ENCODE data around the gene TNFSF8. TPM values are rescaled to one million over a fixed set of nuclear protein-coding genes. Genes with fewer than 3 reads are reported as not detected.

TNFSF8 gene
- total RNA-seq, 2 experiments from 2014 or later, result 27.7 to 50.3 TPM

DNA sequence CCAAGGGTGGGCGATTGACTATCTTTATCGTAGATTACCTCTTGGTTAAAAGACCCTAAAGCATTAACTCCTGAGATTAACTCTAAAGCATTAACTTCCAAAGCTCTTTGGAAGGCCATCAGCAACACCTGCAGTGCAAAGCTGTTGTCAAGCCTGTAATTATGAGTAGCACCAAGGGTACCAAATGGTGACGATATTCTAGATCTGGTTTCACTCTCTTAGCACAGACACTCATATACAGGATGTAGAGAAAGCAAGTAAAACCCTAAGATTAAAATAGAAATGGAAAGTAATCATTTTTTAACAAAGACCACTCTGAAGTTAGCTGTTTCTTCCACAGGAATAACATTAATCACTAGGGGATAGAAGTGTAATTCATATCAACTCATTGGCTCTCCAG is 29.9 kb upstream of the TNFSF8 start:
- Histone ChIP-seq H3K4me2 (ENCODE audit: low read length) (no peak overlapping the region), H4K20me1 (ENCODE audit: insufficient read depth, low read length) (no peaks in the 10 kb centered on the region), H3K9me2 (ENCODE audit: insufficient read depth, low read length) (no peaks in the 10 kb centered on the region), H3K4me3 (ENCODE audit: low read depth, low read length, poor library complexity, severe bottlenecking) (no peak overlapping the region), H3K27ac (ENCODE audit: low read depth, low read length, poor library complexity, severe bottlenecking) (no peak overlapping the region), H3K9me3 (ENCODE audit: low read length) (no peaks in the 10 kb centered on the region), H3K36me3 (ENCODE audit: insufficient read depth, low read length) (no peaks in the 10 kb centered on the region), H3K79me2 (ENCODE audit: insufficient read depth, low read depth, low read length) (no peaks in the 10 kb centered on the region), H3K4me1 (ENCODE audit: insufficient read depth, low read length, poor library complexity, severe bottlenecking) (peaks cover 6% of the 10 kb centered on the region), H2AFZ (ENCODE audit: low read length) (no peak overlapping the region)
- ChIA-PET POLR2A (interaction anchor here (0.6 to 1.8 kb wide), 5 partner anchors 19 to 68 kb away, joined by 3 to 5 read pairs (median 4); no protein-coding TSS in a partner anchor), CTCF (ENCODE audit: unreplicated experiment) (interaction anchor here (0.6 kb wide), 1 partner anchor 9 kb away, joined by 5 read pairs; no protein-coding TSS in a partner anchor)
- DNase-seq (ENCODE audit: low spot score), result no peak
- BruUV-seq (replicated peaks), result no TSS peak
- intact Hi-C loops (cut with micrococcal nuclease; ENCODE audit: unreplicated experiment), result no loop called here
- no peak for TF ChIP-seq EZH2phosphoT487 (IDR thresholded peaks at IDR 0.05; ENCODE audit: borderline replicate concordance, low read depth, low read length)
- TF ChIP-seq, protein P1, sequence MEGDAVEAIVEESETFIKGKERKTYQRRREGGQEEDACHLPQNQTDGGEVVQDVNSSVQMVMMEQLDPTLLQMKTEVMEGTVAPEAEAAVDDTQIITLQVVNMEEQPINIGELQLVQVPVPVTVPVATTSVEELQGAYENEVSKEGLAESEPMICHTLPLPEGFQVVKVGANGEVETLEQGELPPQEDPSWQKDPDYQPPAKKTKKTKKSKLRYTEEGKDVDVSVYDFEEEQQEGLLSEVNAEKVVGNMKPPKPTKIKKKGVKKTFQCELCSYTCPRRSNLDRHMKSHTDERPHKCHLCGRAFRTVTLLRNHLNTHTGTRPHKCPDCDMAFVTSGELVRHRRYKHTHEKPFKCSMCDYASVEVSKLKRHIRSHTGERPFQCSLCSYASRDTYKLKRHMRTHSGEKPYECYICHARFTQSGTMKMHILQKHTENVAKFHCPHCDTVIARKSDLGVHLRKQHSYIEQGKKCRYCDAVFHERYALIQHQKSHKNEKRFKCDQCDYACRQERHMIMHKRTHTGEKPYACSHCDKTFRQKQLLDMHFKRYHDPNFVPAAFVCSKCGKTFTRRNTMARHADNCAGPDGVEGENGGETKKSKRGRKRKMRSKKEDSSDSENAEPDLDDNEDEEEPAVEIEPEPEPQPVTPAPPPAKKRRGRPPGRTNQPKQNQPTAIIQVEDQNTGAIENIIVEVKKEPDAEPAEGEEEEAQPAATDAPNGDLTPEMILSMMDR (conservative IDR thresholded peaks at IDR 0.05; ENCODE audit: low read length), result no peak

- H3K4me1 ChIP-seq (ENCODE audit: insufficient read depth, low read length, poor library complexity, severe bottlenecking), result peaks cover 21% of the 10 kb centered on the region
- no peaks in the 10 kb centered on the region for H4K20me1 ChIP-seq (ENCODE audit: insufficient read depth, low read length)
- intact Hi-C loops (cut with micrococcal nuclease; ENCODE audit: unreplicated experiment), result no loop called here
- H3K9me3 ChIP-seq (ENCODE audit: low read length), result no peaks in the 10 kb centered on the region
- no peak overlapping the region for H3K4me3 ChIP-seq (ENCODE audit: low read depth, low read length, poor library complexity, severe bottlenecking)
- no peaks in the 10 kb centered on the region for H3K9me2 ChIP-seq (ENCODE audit: insufficient read depth, low read length)
- H3K79me2 ChIP-seq (ENCODE audit: insufficient read depth, low read depth, low read length), result no peaks in the 10 kb centered on the region
- H3K36me3 ChIP-seq (ENCODE audit: insufficient read depth, low read length), result no peaks in the 10 kb centered on the region
- H2AFZ ChIP-seq (ENCODE audit: low read length), result no peak overlapping the region
- H3K27ac ChIP-seq (ENCODE audit: low read depth, low read length, poor library complexity, severe bottlenecking), result no peak overlapping the region
- BruUV-seq (replicated peaks), result no TSS peak
- H3K4me2 ChIP-seq (ENCODE audit: low read length), result no peak overlapping the region
- TF ChIP-seq EZH2phosphoT487 (IDR thresholded peaks at IDR 0.05; ENCODE audit: borderline replicate concordance, low read depth, low read length), result no peak
- TF ChIP-seq, protein P1 (conservative IDR thresholded peaks at IDR 0.05; ENCODE audit: low read length), result no peak
- no peak for DNase-seq (ENCODE audit: low spot score)
- ChIA-PET CTCF (ENCODE audit: unreplicated experiment) (no interaction called here), POLR2A (interaction anchor here (1.2 kb wide), 1 partner anchor 29 kb away, joined by 4 read pairs; no protein-coding TSS in a partner anchor)
These were observed 28.4 kb upstream of the TNFSF8 start for GRCh38 chr9:114958844-114959235.

DNA sequence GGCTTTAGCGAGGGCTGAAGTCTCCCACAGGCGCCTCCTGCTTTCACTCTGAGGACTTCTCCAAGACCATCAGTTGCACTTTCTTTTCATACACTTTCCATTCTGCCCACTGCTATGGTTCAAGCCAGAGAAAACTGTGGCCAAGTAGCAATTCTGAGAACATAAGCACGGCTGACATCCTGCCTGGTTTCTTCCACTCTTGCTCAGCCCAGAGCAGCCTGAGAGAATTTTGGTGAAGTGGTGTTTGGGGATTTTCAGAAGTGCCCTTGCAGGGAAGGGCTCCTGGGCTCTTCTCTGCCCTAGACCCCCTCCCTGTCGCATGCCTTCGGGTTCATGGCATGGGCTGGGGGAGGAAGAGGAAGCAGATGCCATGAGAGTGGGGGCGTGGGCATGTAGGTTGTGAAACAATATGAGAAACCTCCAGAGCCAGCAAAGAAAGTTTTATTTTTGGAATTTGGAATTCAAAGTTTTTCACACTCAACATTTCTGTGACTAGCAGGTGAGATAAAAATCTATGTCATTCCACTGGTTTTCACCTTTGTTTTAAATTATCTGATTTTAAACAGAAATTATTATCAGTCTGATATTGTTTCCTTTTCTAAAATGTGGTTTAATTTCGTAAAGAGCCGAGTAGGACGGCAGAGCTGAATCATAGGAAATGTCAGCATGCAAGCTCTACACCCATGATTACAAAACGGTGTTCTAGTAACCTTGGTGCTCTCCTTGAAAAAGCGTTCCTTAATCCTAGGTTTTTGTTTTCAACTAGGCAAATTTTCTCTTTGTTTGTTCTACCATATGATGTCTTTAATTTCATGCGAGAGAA is 27.8 kb upstream of the TNFSF8 start:
- BruUV-seq (replicated peaks), result no TSS peak
- Histone ChIP-seq H3K9me2 (ENCODE audit: insufficient read depth, low read length) (no peaks in the 10 kb centered on the region), H3K79me2 (ENCODE audit: insufficient read depth, low read depth, low read length) (no peaks in the 10 kb centered on the region), H3K4me1 (ENCODE audit: insufficient read depth, low read length, poor library complexity, severe bottlenecking) (peaks cover 22% of the 10 kb centered on the region), H3K27ac (ENCODE audit: low read depth, low read length, poor library complexity, severe bottlenecking) (no peak overlapping the region), H4K20me1 (ENCODE audit: insufficient read depth, low read length) (no peaks in the 10 kb centered on the region), H3K36me3 (ENCODE audit: insufficient read depth, low read length) (no peaks in the 10 kb centered on the region), H3K4me3 (ENCODE audit: low read depth, low read length, poor library complexity, severe bottlenecking) (no peak overlapping the region), H3K4me2 (ENCODE audit: low read length) (no peak overlapping the region), H3K9me3 (ENCODE audit: low read length) (no peaks in the 10 kb centered on the region), H2AFZ (ENCODE audit: low read length) (no peak overlapping the region)
- no peak for TF ChIP-seq EZH2phosphoT487 (IDR thresholded peaks at IDR 0.05; ENCODE audit: borderline replicate concordance, low read depth, low read length)
- TF ChIP-seq, protein P1 (conservative IDR thresholded peaks at IDR 0.05; ENCODE audit: low read length), result no peak
- ChIA-PET POLR2A (no interaction called here), CTCF (ENCODE audit: unreplicated experiment) (no interaction called here)
- no peak for DNase-seq (ENCODE audit: low spot score)
- intact Hi-C loops (cut with micrococcal nuclease; ENCODE audit: unreplicated experiment), result no loop called here
